A549 (cell line): Measurements from ENCODE around the gene CELF2. TPM values are rescaled to one million over a fixed set of nuclear protein-coding genes. Genes with fewer than 3 reads are reported as not detected.

ENCODE experiments used
- ATAC-seq, 2 experiments: fragments of 200-7000 bp in 1 of 2; fragments of >200 bp in 1 of 2; cut with Nextera tagmentation in 1 of 2; cut with Tn5 transposase in 1 of 2; 3 replicates each; pipeline versions ENCODE4 v1.8.0 to v1.9.1; 2018 to 2020; ENCODE audit warnings: mild to moderate bottlenecking in 1 of 2, moderate library complexity in 1 of 2
- CTCF ChIA-PET: fragments of 300-600 bp; sonication (Branson Sonifier 250); formaldehyde crosslinking; extraction: SDS; loops from one replicate; lab custom pipeline; 2021; ENCODE audit warnings: antibody characterized with exemption, inconsistent platforms; lab: Yijun Ruan, JAX
- POLR2A ChIA-PET: fragments of 350-600 bp; formaldehyde crosslinking; extraction: SDS; loops from one replicate; lab custom pipeline; 2021; ENCODE audit warnings: antibody characterized with exemption, inconsistent platforms; lab: Yijun Ruan, JAX
- DNase-seq, 2 experiments: peaks; one replicate each; pipeline versions ENCODE4 v3.0.0 to v3.0.0-alpha.2; 2011 to 2016; ENCODE audit warnings: low read depth in 1 of 2, low spot score in 1 of 2
- FAIRE-seq: peaks from 2 replicates; lab custom pipeline; 2011; peaks lifted over from hg19 to GRCh38; lab: Jason Lieb, UNC
- H3K27ac ChIP-seq, 2 experiments: fragments of >200 bp; sonication (Bioruptor Twin); formaldehyde crosslinking; 3 replicates each; pipeline ENCODE4 v1.5.1; 2016 to 2017
- H3K4me1 ChIP-seq: fragments of >200 bp; sonication (Bioruptor Twin); formaldehyde crosslinking; 3 replicates; pipeline ENCODE4 v1.6.1; 2016
- H3K4me2 ChIP-seq: fragments of >200 bp; sonication (Bioruptor Twin); formaldehyde crosslinking; 3 replicates; pipeline ENCODE4 v1.6.1; 2016
- H3K4me3 ChIP-seq: fragments of >200 bp; sonication (Bioruptor Twin); formaldehyde crosslinking; 3 replicates; pipeline ENCODE4 v1.5.1; 2016
- H3K9me3 ChIP-seq: fragments of >200 bp; sonication (Bioruptor Twin); formaldehyde crosslinking; 3 replicates; pipeline ENCODE4 v1.6.1; 2016
- BHLHE40 ChIP-seq: IDR thresholded peaks from 2 replicates; pipeline ENCODE4 v1.6.1; 2012; ENCODE audit warnings: low read depth, low read length, inconsistent platforms
- EHF ChIP-seq: fragments of 250-450 bp; sonication (Bioruptor Pico); IDR thresholded peaks from 2 replicates; pipeline ENCODE4 v1.5.0; 2020; ENCODE audit warnings: mild to moderate bottlenecking
- FOSB ChIP-seq: fragments of 250-450 bp; sonication (Bioruptor Pico); IDR thresholded peaks from 2 replicates; pipeline ENCODE4 v1.5.0; 2020; ENCODE audit warnings: mild to moderate bottlenecking, moderate library complexity
- GATA3 ChIP-seq: IDR thresholded peaks from 2 replicates; pipeline ENCODE4 v1.6.1; 2012; ENCODE audit warnings: borderline replicate concordance
- HOXB13 ChIP-seq: fragments of 250-450 bp; sonication (Bioruptor Pico); IDR thresholded peaks from 2 replicates; pipeline ENCODE4 v1.5.0; 2020; ENCODE audit warnings: low read depth, mild to moderate bottlenecking, moderate library complexity
- JUNB ChIP-seq: fragments of >200 bp; sonication (Bioruptor Twin); formaldehyde crosslinking; IDR thresholded peaks from 2 replicates; pipeline ENCODE4 v1.6.1; 2016
- MAZ ChIP-seq: fragments of 150-350 bp; IDR thresholded peaks from 2 replicates; pipeline ENCODE4 v1.6.1; 2014; ENCODE audit warnings: antibody characterized with exemption, low read depth, low read length, borderline replicate concordance
- NR3C1 ChIP-seq: fragments of >200 bp; sonication (Bioruptor Twin); formaldehyde crosslinking; IDR thresholded peaks from 3 replicates; pipeline ENCODE4 v1.6.1; 2017
- PHF8 ChIP-seq: fragments of 200-600 bp; sonication (generic); IDR thresholded peaks from 2 replicates; pipeline ENCODE4 v1.6.1; 2016; ENCODE audit warnings: low read depth, mild to moderate bottlenecking, antibody characterized with exemption, moderate library complexity, borderline replicate concordance
- POLR2AphosphoS2 ChIP-seq: conservative IDR thresholded peaks from 2 replicates; pipeline ENCODE4 v1.6.1; 2012; ENCODE audit warnings: low read length, improper control_type of control experiment, inconsistent platforms
- RCOR1 ChIP-seq: fragments of 150-350 bp; IDR thresholded peaks from 2 replicates; pipeline ENCODE4 v1.6.1; 2014; ENCODE audit warnings: antibody characterized with exemption, low read length, low read depth
- RNF2 ChIP-seq: fragments of 200-600 bp; sonication (generic); IDR thresholded peaks from 2 replicates; pipeline ENCODE4 v1.6.1; 2016; ENCODE audit warnings: low read depth, mild to moderate bottlenecking, antibody characterized with exemption, moderate library complexity, borderline replicate concordance
- WGBS: methylation state at CpG from one replicate; pipeline ENCODE4 v1.1.6; 2017; ENCODE audit errors: missing lambda C conversion rate; 5-methylcytosine and 5-hydroxymethylcytosine counted together
- polyA plus RNA-seq, 4 experiments: library from polyadenylated mRNA; depleted of rRNA in 3 of 4; stranded (reverse); fragments of >200 nt; fragmentation: RNase III in 1 of 4; extraction: RNeasy Plus Mini Kit Qiagen cat#74134 plus additional on column Dnase treatment in 1 of 4; gene quantifications; 2 replicates in 3 of 4; 3 replicates in 1 of 4; pipeline ENCODE4 v1.2.3, GENCODE V29; 2011 to 2017
- TF ChIP-seq, protein P1 (sequence below): fragments of 150-350 bp; IDR thresholded peaks from 2 replicates; pipeline ENCODE4 v1.6.1; 2014; ENCODE audit warnings: low read depth, mild to moderate bottlenecking, low read length
- TF ChIP-seq, protein P2 (sequence below): fragments of 450-650 bp; IDR thresholded peaks from 2 replicates; pipeline ENCODE4 v1.6.1; 2014; ENCODE audit warnings: antibody characterized with exemption
- TF ChIP-seq, protein P3 (sequence below): fragments of 200-600 bp; sonication (generic); IDR thresholded peaks from 2 replicates; pipeline ENCODE4 v1.6.1; 2016; ENCODE audit warnings: antibody characterized with exemption, mild to moderate bottlenecking, moderate library complexity
- TF ChIP-seq, protein P4 (sequence below): fragments of >200 bp; sonication (Bioruptor Twin); formaldehyde crosslinking; IDR thresholded peaks from 3 replicates; pipeline ENCODE4 v1.6.1; 2016

CELF2 gene
- polyA plus RNA-seq, 2 of the 4 experiments (the other 2 are of a cell fraction) = 0.01 to 0.03 TPM

DNA sequence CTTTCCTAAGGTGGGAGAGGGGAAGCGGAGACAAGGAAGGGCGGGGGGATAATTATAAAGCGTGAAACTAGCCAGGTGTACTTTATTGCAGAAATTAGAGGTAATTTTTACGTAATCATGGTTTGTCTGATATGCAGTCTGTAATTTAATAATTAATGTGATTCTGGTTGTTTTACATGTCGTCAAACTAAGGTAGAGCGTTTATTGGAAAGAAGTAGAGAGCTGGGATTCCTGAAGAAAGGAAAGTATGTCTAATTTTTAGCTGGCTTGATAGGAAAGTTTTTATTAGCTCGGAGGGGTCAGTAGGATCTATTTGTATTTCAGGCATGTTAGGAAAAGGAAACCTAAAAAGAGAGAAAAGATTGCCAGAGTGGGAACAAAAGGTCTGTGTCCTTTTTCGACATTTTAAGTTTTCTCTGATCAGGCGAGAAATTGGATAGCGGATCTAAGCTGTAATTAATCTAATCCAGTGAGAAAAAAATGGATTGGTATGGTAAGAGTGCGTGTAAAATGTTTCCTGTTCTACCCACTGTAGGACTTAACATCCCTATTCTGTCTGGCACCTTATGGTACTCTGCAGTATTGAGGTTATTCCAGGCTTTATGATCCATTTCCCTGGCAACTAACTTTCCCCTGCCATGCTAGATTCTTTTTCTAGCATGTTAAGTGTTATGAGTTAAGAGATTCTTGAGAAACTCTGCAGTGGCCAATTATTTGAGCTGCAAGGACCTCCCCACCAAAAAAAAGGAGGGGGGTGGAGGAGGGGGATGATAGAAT, 1.4 kb downstream of the CELF2 start (continued):
- TF ChIP-seq HOXB13 (CRISPR knock-in tag) (no peak), FOSB (CRISPR knock-in tag) (no peak)
- TF ChIP-seq, all 56 proteins: peak for 0

DNA sequence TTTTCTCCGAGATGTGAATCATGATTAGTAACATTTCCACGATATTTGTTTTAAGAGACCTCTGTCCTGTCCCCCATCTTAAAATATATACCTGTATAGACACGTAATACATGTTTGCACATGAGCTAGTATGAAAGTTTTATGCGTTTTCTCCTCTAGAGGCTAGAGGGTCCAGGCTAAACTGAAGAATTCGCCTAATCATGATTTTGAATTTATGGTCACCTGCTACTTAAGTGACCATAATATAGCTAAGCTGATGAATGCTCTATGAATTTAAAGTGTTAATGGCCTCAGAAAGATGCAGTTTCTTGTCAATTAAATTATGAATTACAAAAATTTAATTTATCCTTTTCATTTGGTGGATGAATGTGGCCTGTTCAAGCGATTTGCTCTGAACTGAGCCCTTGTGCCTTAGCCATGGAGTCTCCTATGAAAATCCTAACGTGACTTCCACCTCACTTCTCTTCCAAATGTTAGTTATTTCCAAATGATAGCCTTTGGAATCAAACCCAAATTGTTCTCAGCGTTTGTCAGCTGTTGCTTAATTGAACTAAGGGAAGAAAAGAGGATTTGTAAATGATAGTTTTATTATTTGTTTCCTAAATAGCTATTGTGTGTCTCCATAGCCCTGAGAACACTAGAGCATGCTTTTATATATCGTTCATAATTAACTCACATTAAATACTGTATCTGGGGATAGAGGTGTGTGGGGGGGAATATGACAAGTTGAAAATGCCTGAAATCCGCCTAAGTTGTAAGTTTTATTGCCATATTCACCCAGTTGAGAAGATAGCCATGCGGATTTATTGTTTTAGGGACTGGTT, 2.3 kb downstream of the CELF2 start:
- peaks cover 7% of the 10 kb centered on the region; the same call in 1 of the 3 replicates for H3K4me1 ChIP-seq
- no peak overlapping the region for H3K4me2 ChIP-seq
- no peak overlapping the region for H3K4me3 ChIP-seq
- CTCF ChIA-PET = interaction anchor here (1.2 kb wide), 1 partner anchor 15 kb away, joined by 3 read pairs; no protein-coding TSS in a partner anchor
- H3K27ac ChIP-seq = no peak overlapping the region
- ATAC-seq (no peak), DNase-seq (no peak), FAIRE-seq (no peak)
- POLR2A ChIA-PET = no interaction called here
- H3K9me3 ChIP-seq = no peaks in the 10 kb centered on the region
- TF ChIP-seq PHF8 (no peak), EHF (CRISPR knock-in tag) (no peak), POLR2AphosphoS2 (no peak), GATA3 (no peak), BHLHE40 (no peak)
- TF ChIP-seq, protein P1, sequence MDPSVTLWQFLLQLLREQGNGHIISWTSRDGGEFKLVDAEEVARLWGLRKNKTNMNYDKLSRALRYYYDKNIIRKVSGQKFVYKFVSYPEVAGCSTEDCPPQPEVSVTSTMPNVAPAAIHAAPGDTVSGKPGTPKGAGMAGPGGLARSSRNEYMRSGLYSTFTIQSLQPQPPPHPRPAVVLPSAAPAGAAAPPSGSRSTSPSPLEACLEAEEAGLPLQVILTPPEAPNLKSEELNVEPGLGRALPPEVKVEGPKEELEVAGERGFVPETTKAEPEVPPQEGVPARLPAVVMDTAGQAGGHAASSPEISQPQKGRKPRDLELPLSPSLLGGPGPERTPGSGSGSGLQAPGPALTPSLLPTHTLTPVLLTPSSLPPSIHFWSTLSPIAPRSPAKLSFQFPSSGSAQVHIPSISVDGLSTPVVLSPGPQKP = no peak
- 34% methylated on average over 11 of the region's 11 CpGs for WGBS

DNA sequence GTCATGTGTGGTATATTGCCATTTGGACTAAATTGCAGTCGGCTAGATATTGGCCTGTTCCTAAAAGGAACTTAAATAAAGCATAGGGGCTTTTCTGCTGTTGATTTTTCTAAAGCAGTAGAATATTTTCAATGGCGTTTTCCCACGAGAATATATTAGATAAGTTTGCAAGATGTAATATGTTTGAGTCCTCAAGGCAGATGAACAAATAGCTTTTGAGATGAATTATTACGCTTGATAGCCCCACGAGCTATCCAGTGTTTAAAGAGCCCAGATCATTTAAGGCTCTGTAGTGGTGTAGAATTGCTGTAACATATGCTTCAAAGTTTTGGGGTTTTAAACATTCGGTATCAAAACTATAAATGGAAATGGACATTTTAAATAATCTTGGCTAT, 2.9 kb downstream of the CELF2 start:
- Histone ChIP-seq H3K4me2 (no peak overlapping the region), H3K27ac (no peak overlapping the region), H3K9me3 (no peaks in the 10 kb centered on the region), H3K4me3 (no peak overlapping the region), H3K4me1 (peaks cover 7% of the 10 kb centered on the region; the same call in 1 of the 3 replicates)
- 23% methylated on average over 6 of the region's 6 CpGs for WGBS
- ChIA-PET POLR2A (interaction anchor here (0.5 kb wide), 1 partner anchor 586 kb away, joined by 3 read pairs; no protein-coding TSS in a partner anchor), CTCF (no interaction called here)
- TF ChIP-seq MAZ = no peak
- TF ChIP-seq, protein P2, sequence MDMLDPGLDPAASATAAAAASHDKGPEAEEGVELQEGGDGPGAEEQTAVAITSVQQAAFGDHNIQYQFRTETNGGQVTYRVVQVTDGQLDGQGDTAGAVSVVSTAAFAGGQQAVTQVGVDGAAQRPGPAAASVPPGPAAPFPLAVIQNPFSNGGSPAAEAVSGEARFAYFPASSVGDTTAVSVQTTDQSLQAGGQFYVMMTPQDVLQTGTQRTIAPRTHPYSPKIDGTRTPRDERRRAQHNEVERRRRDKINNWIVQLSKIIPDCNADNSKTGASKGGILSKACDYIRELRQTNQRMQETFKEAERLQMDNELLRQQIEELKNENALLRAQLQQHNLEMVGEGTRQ = no peak
- no peak for TF ChIP-seq RNF2
- TF ChIP-seq, protein P3, sequence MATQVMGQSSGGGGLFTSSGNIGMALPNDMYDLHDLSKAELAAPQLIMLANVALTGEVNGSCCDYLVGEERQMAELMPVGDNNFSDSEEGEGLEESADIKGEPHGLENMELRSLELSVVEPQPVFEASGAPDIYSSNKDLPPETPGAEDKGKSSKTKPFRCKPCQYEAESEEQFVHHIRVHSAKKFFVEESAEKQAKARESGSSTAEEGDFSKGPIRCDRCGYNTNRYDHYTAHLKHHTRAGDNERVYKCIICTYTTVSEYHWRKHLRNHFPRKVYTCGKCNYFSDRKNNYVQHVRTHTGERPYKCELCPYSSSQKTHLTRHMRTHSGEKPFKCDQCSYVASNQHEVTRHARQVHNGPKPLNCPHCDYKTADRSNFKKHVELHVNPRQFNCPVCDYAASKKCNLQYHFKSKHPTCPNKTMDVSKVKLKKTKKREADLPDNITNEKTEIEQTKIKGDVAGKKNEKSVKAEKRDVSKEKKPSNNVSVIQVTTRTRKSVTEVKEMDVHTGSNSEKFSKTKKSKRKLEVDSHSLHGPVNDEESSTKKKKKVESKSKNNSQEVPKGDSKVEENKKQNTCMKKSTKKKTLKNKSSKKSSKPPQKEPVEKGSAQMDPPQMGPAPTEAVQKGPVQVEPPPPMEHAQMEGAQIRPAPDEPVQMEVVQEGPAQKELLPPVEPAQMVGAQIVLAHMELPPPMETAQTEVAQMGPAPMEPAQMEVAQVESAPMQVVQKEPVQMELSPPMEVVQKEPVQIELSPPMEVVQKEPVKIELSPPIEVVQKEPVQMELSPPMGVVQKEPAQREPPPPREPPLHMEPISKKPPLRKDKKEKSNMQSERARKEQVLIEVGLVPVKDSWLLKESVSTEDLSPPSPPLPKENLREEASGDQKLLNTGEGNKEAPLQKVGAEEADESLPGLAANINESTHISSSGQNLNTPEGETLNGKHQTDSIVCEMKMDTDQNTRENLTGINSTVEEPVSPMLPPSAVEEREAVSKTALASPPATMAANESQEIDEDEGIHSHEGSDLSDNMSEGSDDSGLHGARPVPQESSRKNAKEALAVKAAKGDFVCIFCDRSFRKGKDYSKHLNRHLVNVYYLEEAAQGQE = no peak
- TF ChIP-seq JUNB = no peak
- no peak for TF ChIP-seq NR3C1
- TF ChIP-seq, protein P4, sequence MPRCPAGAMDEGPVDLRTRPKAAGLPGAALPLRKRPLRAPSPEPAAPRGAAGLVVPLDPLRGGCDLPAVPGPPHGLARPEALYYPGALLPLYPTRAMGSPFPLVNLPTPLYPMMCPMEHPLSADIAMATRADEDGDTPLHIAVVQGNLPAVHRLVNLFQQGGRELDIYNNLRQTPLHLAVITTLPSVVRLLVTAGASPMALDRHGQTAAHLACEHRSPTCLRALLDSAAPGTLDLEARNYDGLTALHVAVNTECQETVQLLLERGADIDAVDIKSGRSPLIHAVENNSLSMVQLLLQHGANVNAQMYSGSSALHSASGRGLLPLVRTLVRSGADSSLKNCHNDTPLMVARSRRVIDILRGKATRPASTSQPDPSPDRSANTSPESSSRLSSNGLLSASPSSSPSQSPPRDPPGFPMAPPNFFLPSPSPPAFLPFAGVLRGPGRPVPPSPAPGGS = no peak
- no peak for TF ChIP-seq POLR2AphosphoS2
- no peak for TF ChIP-seq BHLHE40
- no peak for TF ChIP-seq RCOR1
- DNase-seq (no peak), ATAC-seq (no peak), FAIRE-seq (no peak)
